ENCODE data around the gene CAMTA1. TPM values are rescaled to one million over a fixed set of nuclear protein-coding genes. Genes with fewer than 3 reads are reported as not detected.

The CAMTA1 gene
- total RNA-seq, 1 experiment from 2014 or later = 82.2 TPM

DNA sequence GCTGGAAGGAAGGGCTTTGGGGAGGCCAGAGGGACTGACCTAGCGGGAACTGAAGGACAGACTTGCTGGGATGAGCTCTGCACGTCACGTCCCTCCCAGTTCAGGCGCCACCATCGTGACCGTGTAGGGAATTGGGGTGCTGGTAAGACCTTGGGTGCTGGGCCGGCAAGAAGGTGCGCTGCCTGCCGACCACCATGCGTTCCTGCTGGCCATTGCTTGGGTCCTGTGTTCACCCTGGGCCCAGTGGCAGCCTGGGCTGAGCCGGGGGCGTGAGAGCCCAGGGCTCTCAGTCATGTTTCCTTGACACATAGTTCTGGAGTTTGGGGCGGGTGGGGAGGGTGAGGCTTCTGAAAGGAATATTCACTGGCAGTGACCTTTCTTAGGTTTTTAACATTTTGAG lies 176.0 kb downstream of the CAMTA1 start:
- H3K9me3 ChIP-seq (ENCODE audit: control insufficient read depth, insufficient read depth, low read depth, low read length) = no peaks in the 10 kb centered on the region
- CTCF ChIA-PET = no interaction called here
- DNase-seq (ENCODE audit: low read depth, low spot score) = no peak
- H3K27ac ChIP-seq (ENCODE audit: low read length) = peak overlapping the region; percentile 17; the same call in 1 of the 2 replicates
- ATAC-seq = no peak
- no TSS peak for BruUV-seq (replicated peaks)
- POLR2A ChIA-PET = no interaction called here
- TF ChIP-seq SIN3A (IDR thresholded peaks at IDR 0.05; ENCODE audit: borderline replicate concordance, insufficient read depth, low read depth, low read length) (no peak), TCF7L2 (IDR thresholded peaks at IDR 0.05; ENCODE audit: low read depth, low read length) (no peak), POLR2AphosphoS5 (IDR thresholded peaks at IDR 0.05; ENCODE audit: low read depth, low read length) (no peak)
- TF ChIP-seq, protein P1, sequence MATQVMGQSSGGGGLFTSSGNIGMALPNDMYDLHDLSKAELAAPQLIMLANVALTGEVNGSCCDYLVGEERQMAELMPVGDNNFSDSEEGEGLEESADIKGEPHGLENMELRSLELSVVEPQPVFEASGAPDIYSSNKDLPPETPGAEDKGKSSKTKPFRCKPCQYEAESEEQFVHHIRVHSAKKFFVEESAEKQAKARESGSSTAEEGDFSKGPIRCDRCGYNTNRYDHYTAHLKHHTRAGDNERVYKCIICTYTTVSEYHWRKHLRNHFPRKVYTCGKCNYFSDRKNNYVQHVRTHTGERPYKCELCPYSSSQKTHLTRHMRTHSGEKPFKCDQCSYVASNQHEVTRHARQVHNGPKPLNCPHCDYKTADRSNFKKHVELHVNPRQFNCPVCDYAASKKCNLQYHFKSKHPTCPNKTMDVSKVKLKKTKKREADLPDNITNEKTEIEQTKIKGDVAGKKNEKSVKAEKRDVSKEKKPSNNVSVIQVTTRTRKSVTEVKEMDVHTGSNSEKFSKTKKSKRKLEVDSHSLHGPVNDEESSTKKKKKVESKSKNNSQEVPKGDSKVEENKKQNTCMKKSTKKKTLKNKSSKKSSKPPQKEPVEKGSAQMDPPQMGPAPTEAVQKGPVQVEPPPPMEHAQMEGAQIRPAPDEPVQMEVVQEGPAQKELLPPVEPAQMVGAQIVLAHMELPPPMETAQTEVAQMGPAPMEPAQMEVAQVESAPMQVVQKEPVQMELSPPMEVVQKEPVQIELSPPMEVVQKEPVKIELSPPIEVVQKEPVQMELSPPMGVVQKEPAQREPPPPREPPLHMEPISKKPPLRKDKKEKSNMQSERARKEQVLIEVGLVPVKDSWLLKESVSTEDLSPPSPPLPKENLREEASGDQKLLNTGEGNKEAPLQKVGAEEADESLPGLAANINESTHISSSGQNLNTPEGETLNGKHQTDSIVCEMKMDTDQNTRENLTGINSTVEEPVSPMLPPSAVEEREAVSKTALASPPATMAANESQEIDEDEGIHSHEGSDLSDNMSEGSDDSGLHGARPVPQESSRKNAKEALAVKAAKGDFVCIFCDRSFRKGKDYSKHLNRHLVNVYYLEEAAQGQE (IDR thresholded peaks at IDR 0.05; ENCODE audit: insufficient read depth in 1 of 2, low read depth in 2 of 2, low read length in 1 of 2) = no peak
- TF ChIP-seq, protein P2, sequence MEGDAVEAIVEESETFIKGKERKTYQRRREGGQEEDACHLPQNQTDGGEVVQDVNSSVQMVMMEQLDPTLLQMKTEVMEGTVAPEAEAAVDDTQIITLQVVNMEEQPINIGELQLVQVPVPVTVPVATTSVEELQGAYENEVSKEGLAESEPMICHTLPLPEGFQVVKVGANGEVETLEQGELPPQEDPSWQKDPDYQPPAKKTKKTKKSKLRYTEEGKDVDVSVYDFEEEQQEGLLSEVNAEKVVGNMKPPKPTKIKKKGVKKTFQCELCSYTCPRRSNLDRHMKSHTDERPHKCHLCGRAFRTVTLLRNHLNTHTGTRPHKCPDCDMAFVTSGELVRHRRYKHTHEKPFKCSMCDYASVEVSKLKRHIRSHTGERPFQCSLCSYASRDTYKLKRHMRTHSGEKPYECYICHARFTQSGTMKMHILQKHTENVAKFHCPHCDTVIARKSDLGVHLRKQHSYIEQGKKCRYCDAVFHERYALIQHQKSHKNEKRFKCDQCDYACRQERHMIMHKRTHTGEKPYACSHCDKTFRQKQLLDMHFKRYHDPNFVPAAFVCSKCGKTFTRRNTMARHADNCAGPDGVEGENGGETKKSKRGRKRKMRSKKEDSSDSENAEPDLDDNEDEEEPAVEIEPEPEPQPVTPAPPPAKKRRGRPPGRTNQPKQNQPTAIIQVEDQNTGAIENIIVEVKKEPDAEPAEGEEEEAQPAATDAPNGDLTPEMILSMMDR (IDR thresholded peaks at IDR 0.05) = no peak
- H3K4me3 ChIP-seq (ENCODE audit: low read depth in 2 of 2, low read length in 2 of 2) = no peak overlapping the region
- H3K36me3 ChIP-seq (ENCODE audit: control insufficient read depth, insufficient read depth, low read length) = no peaks in the 10 kb centered on the region
- peaks cover 20% of the 10 kb centered on the region for H3K4me1 ChIP-seq (ENCODE audit: control insufficient read depth, insufficient read depth, low read length)
- intact Hi-C loops (cut with micrococcal nuclease; ENCODE audit: unreplicated experiment) = no loop called here
- no peaks in the 10 kb centered on the region for H3K27me3 ChIP-seq (ENCODE audit: control insufficient read depth, insufficient read depth, low read length)
- in situ Hi-C loops (cut with HindIII; ENCODE audit: low pct_unique_long_range_greater_than_20kb, low sequenced_read_pairs) = no loop called here

DNA sequence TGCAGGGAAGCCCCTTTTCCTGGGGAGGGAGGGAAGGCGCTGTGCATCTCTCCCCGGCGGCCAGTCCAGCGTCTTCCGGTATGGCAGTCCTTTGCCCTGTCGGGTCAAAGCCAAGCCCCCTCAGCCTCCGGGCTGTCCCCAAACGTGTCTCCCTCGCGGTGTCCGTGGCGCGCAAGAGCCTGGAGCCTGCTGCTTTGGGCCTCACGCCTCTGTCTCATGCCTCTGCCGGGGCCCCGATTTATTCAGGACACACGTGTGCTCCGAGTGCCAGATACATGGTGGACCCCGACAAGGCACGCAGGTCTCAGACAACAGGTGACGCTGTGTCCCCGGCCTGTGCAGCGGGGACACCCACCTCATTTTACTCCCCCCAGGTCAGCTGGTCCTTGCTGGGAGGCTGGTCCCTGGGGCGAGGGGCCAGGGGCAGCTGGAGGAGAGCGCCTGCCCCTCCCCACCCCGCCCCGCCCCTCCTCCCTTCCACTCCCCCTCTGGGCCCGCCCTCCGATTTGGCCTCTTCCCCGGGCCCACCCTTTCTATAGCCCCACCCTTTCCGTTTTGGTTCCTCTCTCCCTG lies 176.7 kb downstream of the CAMTA1 start:
- TF ChIP-seq, protein P1 (IDR thresholded peaks at IDR 0.05; ENCODE audit: insufficient read depth in 1 of 2, low read depth in 2 of 2, low read length in 1 of 2) = no peak
- TF ChIP-seq SIN3A (IDR thresholded peaks at IDR 0.05; ENCODE audit: borderline replicate concordance, insufficient read depth, low read depth, low read length) = no peak
- TF ChIP-seq, protein P2 (IDR thresholded peaks at IDR 0.05) = no peak
- no peak for TF ChIP-seq TCF7L2 (IDR thresholded peaks at IDR 0.05; ENCODE audit: low read depth, low read length)
- TF ChIP-seq POLR2AphosphoS5 (IDR thresholded peaks at IDR 0.05; ENCODE audit: low read depth, low read length) = no peak
- no TSS peak for BruUV-seq (replicated peaks)

More for the DNA sequence above, 176.7 kb downstream of the CAMTA1 start:
- no peak for ATAC-seq
- Histone ChIP-seq H3K36me3 (ENCODE audit: control insufficient read depth, insufficient read depth, low read length) (no peaks in the 10 kb centered on the region), H3K4me3 (ENCODE audit: low read depth in 2 of 2, low read length in 2 of 2) (no peak overlapping the region), H3K4me1 (ENCODE audit: control insufficient read depth, insufficient read depth, low read length) (peaks cover 20% of the 10 kb centered on the region), H3K9me3 (ENCODE audit: control insufficient read depth, insufficient read depth, low read depth, low read length) (no peaks in the 10 kb centered on the region), H3K27ac (ENCODE audit: low read length) (no peak overlapping the region), H3K27me3 (ENCODE audit: control insufficient read depth, insufficient read depth, low read length) (no peaks in the 10 kb centered on the region)
- ChIA-PET CTCF (no interaction called here), POLR2A (no interaction called here)
- in situ Hi-C loops (cut with HindIII; ENCODE audit: low pct_unique_long_range_greater_than_20kb, low sequenced_read_pairs) = no loop called here
- no peak for DNase-seq (ENCODE audit: low read depth, low spot score)
- intact Hi-C loops (cut with micrococcal nuclease; ENCODE audit: unreplicated experiment) = no loop called here
